Cardiac muscle cell (in vitro differentiated cells and primary cell): Measurements from ENCODE around the gene MNS1. TPM values are rescaled to one million over a fixed set of nuclear protein-coding genes. Genes with fewer than 3 reads are reported as not detected.

Experiments used
- DNase-seq, 2 donors: peaks; one replicate each; pipeline versions ENCODE4 v3.0.0 to v3.0.0-alpha.2; 2010 to 2017; ENCODE audit warnings: low read depth in 1 of 2, low spot score in 1 of 2
- H3K27ac ChIP-seq: fragments of 200-600 bp; sonication (generic); 2 replicates; pipeline ENCODE4 v1.5.1; 2016
- H3K27me3 ChIP-seq: fragments of 200-600 bp; sonication (generic); 2 replicates; pipeline ENCODE4 v1.6.0; 2016; ENCODE audit warnings: control low read depth
- H3K36me3 ChIP-seq: fragments of 200-600 bp; sonication (generic); 2 replicates; pipeline ENCODE4 v1.5.1; 2016; ENCODE audit warnings: control low read depth
- H3K4me1 ChIP-seq: fragments of 200-600 bp; sonication (generic); 2 replicates; pipeline ENCODE4 v1.8.1; 2017; ENCODE audit warnings: low read depth, mild to moderate bottlenecking, mixed run types
- H3K4me3 ChIP-seq: fragments of 200-600 bp; sonication (generic); 2 replicates; pipeline ENCODE4 v1.5.1; 2016; ENCODE audit warnings: mild to moderate bottlenecking
- H3K9me3 ChIP-seq: fragments of 200-600 bp; sonication (generic); 2 replicates; pipeline ENCODE4 v1.5.1; 2017; ENCODE audit warnings: low read depth, mild to moderate bottlenecking, control low read depth
- polyA plus RNA-seq: library from polyadenylated mRNA; unstranded; fragments of >200 nt; fragmentation: Nextera tagmentation; extraction: Ambion mirVana; gene quantifications from 2 replicates; pipeline ENCODE4 v1.2.1, GENCODE V29; 2016
- total RNA-seq: library from RNA; depleted of rRNA; stranded (reverse); fragments of >200 nt; gene quantifications from 2 replicates; pipeline ENCODE4 v1.2.3, GENCODE V29; 2016
- TF ChIP-seq, protein P1 (sequence below): IDR thresholded peaks from 2 replicates; pipeline ENCODE4 v1.5.1; 2012; ENCODE audit warnings: low read depth, mild to moderate bottlenecking, low read length

Gene MNS1, protein sequence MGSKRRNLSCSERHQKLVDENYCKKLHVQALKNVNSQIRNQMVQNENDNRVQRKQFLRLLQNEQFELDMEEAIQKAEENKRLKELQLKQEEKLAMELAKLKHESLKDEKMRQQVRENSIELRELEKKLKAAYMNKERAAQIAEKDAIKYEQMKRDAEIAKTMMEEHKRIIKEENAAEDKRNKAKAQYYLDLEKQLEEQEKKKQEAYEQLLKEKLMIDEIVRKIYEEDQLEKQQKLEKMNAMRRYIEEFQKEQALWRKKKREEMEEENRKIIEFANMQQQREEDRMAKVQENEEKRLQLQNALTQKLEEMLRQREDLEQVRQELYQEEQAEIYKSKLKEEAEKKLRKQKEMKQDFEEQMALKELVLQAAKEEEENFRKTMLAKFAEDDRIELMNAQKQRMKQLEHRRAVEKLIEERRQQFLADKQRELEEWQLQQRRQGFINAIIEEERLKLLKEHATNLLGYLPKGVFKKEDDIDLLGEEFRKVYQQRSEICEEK
- total RNA-seq: 0.21 and 1.5 TPM in 2 replicates
- 0.91 and 1.4 TPM in 2 replicates for polyA plus RNA-seq

DNA sequence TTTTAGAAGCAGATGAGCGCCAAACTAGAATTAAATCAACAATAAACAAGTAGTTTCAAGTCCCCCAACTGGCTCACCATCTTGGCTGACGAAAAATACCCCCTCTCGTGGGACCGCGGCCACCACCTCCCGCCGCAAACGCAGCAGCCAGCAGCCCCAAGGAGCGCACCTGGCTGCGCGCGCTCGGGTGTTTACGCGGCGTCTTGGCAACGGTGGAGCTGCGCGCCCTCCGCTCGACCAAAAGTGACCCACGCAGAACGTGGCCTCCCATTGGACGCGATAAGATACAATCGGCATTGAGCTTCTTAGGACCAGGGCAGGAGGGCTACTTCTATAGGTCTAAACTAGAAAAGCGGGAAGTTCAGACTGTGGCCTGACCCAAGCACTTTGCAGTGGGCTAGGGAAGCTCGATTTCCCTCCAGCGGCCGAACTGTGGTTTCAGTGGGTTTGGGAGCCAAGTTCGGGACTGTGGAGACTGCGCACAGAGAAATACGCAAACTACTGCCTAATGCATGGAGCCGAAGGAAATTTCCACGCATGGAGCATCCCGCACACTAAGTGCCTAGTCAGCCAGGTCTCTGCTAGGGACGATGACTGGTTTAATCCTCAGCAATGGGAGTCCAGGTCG is at the start of gene MNS1:
TSS of gene MNS1 (minus strand) at position 245 of the 628 bp plus-strand sequence. CDS start at position 80, 165 bp downstream.
- no peak within 1 kb of the TSS for H3K27ac ChIP-seq
- H3K4me1 ChIP-seq: no peaks in the 10 kb centered on the region
- peaks cover 21% of the 10 kb centered on the region for H3K27me3 ChIP-seq
- H3K9me3 ChIP-seq: no peaks in the 10 kb centered on the region
- peak; percentile 95 to 97 for DNase-seq
- TF ChIP-seq, protein P1, sequence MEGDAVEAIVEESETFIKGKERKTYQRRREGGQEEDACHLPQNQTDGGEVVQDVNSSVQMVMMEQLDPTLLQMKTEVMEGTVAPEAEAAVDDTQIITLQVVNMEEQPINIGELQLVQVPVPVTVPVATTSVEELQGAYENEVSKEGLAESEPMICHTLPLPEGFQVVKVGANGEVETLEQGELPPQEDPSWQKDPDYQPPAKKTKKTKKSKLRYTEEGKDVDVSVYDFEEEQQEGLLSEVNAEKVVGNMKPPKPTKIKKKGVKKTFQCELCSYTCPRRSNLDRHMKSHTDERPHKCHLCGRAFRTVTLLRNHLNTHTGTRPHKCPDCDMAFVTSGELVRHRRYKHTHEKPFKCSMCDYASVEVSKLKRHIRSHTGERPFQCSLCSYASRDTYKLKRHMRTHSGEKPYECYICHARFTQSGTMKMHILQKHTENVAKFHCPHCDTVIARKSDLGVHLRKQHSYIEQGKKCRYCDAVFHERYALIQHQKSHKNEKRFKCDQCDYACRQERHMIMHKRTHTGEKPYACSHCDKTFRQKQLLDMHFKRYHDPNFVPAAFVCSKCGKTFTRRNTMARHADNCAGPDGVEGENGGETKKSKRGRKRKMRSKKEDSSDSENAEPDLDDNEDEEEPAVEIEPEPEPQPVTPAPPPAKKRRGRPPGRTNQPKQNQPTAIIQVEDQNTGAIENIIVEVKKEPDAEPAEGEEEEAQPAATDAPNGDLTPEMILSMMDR: no peak
- H3K4me3 ChIP-seq: peak within 1 kb of the TSS; percentile 54
- H3K36me3 ChIP-seq: no peaks in the 10 kb centered on the region

DNA sequence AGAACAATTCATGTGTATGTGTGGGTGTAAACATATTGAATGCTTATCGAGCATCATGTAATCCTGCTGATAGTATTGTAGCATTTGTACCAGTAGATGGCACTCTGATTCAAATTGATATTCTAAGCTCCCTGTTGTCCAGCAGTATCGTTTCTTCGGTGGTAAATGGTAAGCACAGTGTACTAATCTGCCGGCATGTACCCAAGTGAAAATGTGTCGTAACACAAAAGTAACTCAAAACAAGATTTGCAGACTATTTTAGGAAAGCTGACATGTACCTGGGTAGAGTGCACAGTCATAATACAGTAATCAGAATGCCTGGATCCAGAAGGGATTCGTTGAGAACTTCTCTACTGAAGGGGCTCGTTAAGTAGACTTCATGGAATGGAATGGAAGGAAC is 31.7 kb upstream of the MNS1 start:
- Histone ChIP-seq H3K9me3 (no peaks in the 10 kb centered on the region), H3K4me1 (peaks cover 8% of the 10 kb centered on the region), H3K36me3 (no peaks in the 10 kb centered on the region), H3K27me3 (no peaks in the 10 kb centered on the region), H3K4me3 (no peak overlapping the region), H3K27ac (no peak overlapping the region)
- TF ChIP-seq, protein P1: peak; percentile 68
- peak; percentile 66 to 88 for DNase-seq

DNA sequence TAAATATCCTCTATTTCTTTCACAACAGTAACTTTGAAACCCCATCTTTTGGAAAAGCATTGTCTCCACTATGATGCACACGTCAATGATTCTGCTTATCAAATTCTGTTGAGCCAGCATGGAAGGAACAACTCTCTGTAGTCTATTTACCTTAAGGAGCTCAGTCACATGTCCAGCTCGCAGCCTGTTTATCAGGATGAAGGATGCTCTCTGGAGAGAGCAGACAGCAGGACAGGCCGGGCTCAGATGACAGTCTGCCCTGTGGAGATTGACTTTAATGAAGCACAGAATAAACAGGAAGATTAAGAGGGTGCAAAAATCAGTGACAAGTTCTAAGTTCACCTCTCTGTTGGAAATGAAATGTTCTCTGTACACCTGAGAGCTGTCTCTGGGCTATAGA is 30.6 kb upstream of the MNS1 start:
- no peak for DNase-seq

DNA sequence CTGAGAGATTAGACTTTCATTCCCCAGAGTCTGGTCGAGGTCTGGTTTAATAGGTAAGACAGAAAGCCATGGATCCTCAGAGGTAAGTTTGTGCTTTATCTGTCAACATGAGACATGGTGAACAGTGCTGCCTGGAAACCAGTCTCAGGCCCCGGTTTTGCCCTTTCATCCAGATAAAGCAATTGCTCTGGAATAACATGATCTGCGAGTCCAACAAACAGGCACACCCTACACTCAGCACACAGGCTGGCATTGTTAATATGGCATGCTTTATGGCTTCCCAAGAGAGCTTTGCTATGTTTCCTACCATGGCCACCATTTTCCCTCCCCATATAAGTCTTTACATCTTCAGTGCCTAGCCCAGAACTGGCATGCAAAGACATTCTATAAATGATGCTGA is 30.1 kb upstream of the MNS1 start:
- Histone ChIP-seq H3K27ac (no peak overlapping the region), H3K9me3 (no peaks in the 10 kb centered on the region), H3K27me3 (no peaks in the 10 kb centered on the region), H3K36me3 (no peaks in the 10 kb centered on the region), H3K4me3 (no peak overlapping the region), H3K4me1 (peaks cover 8% of the 10 kb centered on the region)
- DNase-seq: no peak
- TF ChIP-seq, protein P1: no peak

More for the DNA sequence above, 30.6 kb upstream of the MNS1 start:
- no peak overlapping the region for H3K4me3 ChIP-seq
- H3K9me3 ChIP-seq: no peaks in the 10 kb centered on the region
- TF ChIP-seq, protein P1: no peak
- H3K4me1 ChIP-seq: peaks cover 8% of the 10 kb centered on the region
- no peak overlapping the region for H3K27ac ChIP-seq
- H3K27me3 ChIP-seq: no peaks in the 10 kb centered on the region
- no peaks in the 10 kb centered on the region for H3K36me3 ChIP-seq

DNA sequence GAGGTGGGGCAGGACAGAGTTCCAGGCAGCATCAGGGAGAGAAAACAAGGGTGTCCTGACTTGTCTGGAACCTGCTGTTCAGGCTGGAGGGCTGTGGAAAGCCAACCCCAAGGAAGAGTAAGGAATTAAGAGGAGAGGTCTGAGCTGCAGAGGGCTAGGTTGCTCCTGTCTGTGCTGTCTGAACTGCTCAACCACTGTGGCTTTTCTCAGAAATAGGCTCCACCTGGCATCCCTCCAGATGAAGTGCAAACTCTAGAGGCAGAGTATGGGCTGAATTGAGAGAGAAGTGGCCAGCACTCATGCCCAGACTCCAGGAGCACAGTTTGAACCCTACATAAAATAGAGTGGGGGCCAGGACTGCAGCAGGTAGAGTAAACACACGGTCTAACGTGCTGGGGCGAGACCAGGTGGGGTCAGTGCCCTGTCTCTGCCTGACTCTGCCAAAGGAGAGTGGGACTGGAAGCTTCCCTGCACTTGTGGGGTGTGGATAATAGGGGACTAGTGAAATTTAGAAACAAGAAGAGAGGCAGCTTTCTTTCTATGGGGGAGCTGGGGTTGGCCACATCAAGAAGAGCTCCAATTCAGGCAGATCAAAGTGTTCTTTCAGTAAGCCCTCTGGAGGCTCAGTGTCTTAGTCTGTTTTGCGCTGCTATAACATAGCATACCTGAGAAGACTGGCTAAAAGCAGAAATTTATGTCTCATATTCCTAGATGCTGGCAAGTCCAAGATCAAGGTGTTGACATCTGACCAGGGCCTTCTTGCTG is 28.0 kb upstream of the MNS1 start:
- Histone ChIP-seq H3K9me3 (no peaks in the 10 kb centered on the region), H3K36me3 (no peaks in the 10 kb centered on the region), H3K4me1 (peaks cover 8% of the 10 kb centered on the region), H3K27ac (no peak overlapping the region), H3K4me3 (no peak overlapping the region), H3K27me3 (no peaks in the 10 kb centered on the region)
- no peak for DNase-seq
- TF ChIP-seq, protein P1: no peak
